ENCODE measurements around the gene LGALS9.

GRCh38 chr17:27635275-27635823 is 4.4 kb downstream of the LGALS9 start:
- TF ChIP-seq CTCF (IDR thresholded peaks at IDR 0.05): no peak
- no peak for TF ChIP-seq POLR2AphosphoS5 (IDR thresholded peaks at IDR 0.05)
- no peak for TF ChIP-seq EP300 (IDR thresholded peaks at IDR 0.05)
